Measurements from ENCODE around the gene KRTAP20-2. TPM values are rescaled to one million over a fixed set of nuclear protein-coding genes. Genes with fewer than 3 reads are reported as not detected.

The KRTAP20-2 gene
- total RNA-seq, 1 donor from 2014 or later, result not detected

DNA sequence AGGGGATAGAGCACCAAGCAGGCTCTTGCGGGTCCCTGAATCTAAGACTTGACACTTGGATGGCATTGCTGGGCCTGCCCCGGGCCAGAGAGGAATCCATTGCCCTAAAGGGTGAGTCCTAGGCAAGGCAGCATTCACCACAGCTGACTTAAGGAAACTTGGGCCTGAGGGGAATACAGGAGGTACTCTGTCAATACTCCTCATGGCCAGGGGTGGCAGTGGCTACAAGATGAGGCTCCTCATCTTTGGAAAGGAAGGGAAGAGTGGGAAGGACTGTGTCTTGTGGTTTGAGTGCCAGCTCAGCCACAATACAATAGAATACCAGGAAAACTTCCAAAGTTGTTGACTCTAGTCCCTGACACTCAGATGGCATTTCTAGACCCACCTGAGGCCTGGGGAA is 29.0 kb upstream of the KRTAP20-2 start:
- Mint-ChIP-seq H3K27me3 (no peaks in the 10 kb centered on the region), H3K36me3 (no peaks in the 10 kb centered on the region), H3K27ac (no peak overlapping the region), H3K4me1 (ENCODE audit: unreplicated experiment) (no peaks in the 10 kb centered on the region), H3K4me3 (no peak overlapping the region), H3K9me3 (peaks cover 5% of the 10 kb centered on the region)
- DNase-seq (ENCODE audit: extremely low spot score, unreplicated experiment), result no peak
- TF ChIP-seq CTCF (conservative IDR thresholded peaks at IDR 0.05), result no peak

- H3K36me3 Mint-ChIP-seq, result no peaks in the 10 kb centered on the region
- H3K9me3 Mint-ChIP-seq, result no peaks in the 10 kb centered on the region
- H3K27ac Mint-ChIP-seq, result no peak overlapping the region
- H3K4me3 Mint-ChIP-seq, result no peak overlapping the region
- no peak for DNase-seq (ENCODE audit: extremely low spot score, unreplicated experiment)
- TF ChIP-seq CTCF (conservative IDR thresholded peaks at IDR 0.05), result no peak
- no peaks in the 10 kb centered on the region for H3K4me1 Mint-ChIP-seq (ENCODE audit: unreplicated experiment)
- H3K27me3 Mint-ChIP-seq, result no peaks in the 10 kb centered on the region
These were observed 22.9 kb upstream of the KRTAP20-2 start for GRCh38 chr21:30612132-30612531.

DNA sequence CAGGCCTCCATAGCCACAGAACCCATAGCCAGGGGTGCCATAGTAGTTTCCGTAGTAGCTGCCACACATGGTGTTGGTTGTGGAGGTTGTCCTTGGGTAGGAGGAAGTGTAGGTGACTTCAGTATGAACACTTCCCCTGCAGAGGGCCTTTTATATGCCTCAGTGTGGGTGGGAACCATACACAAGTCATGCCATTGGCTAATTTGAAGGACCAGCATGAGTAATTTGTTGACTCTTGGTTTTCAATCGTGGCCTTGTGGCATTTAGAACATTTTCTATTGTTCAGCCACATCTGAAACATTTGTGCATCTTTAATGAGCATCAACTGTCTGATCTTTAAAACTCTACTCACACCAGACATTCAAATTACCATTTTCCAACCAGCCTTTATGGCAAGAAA is 21.2 kb upstream of the KRTAP20-2 start, which contains the start of gene KRTAP6-1:
Gene KRTAP6-1, minus strand, starts transcription at position 95 of the 400 bp plus-strand sequence. Its CDS starts 26 bp downstream, at position 69.
- H3K9me3 Mint-ChIP-seq, result no peaks in the 10 kb centered on the region
- TF ChIP-seq CTCF (conservative IDR thresholded peaks at IDR 0.05), result no peak
- no peaks in the 10 kb centered on the region for H3K27me3 Mint-ChIP-seq
- no peak for DNase-seq (ENCODE audit: extremely low spot score, unreplicated experiment)
- no peaks in the 10 kb centered on the region for H3K36me3 Mint-ChIP-seq
- H3K27ac Mint-ChIP-seq, result no peak within 1 kb of the TSS
- H3K4me1 Mint-ChIP-seq (ENCODE audit: unreplicated experiment), result no peaks in the 10 kb centered on the region
- H3K4me3 Mint-ChIP-seq, result no peak within 1 kb of the TSS

- no peaks in the 10 kb centered on the region for H3K9me3 Mint-ChIP-seq
- TF ChIP-seq CTCF (conservative IDR thresholded peaks at IDR 0.05), result no peak
- no peak overlapping the region for H3K27ac Mint-ChIP-seq
- H3K36me3 Mint-ChIP-seq, result no peaks in the 10 kb centered on the region
- H3K4me3 Mint-ChIP-seq, result no peak overlapping the region
- no peak for DNase-seq (ENCODE audit: extremely low spot score, unreplicated experiment)
- H3K27me3 Mint-ChIP-seq, result no peaks in the 10 kb centered on the region
- no peaks in the 10 kb centered on the region for H3K4me1 Mint-ChIP-seq (ENCODE audit: unreplicated experiment)
These were observed 19.8 kb upstream of the KRTAP20-2 start for GRCh38 chr21:30615199-30615598.

DNA sequence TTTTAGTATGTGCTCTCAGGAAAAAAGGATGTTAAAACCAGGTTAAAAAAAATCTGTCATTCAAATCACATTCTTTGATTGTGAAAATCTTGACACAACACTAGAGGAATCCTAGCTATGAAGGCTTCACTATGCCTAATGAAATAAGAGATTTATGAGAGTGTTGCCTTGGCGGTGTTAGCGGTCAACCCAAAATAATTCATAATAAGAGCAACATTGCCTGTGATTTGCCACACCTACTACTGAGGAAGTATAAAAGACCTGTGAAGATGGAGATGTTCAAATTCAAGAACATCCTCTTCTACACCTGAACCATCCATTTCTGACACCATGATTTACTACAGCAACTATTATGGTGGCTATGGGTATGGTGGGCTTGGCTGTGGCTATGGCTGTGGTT is 18.9 kb upstream of the KRTAP20-2 start, which contains the start of gene KRTAP20-1:
Gene KRTAP20-1, plus strand, starts transcription at position 301 of the 400 bp plus-strand sequence. Its CDS starts 30 bp downstream, at position 331.
- Mint-ChIP-seq H3K27me3 (no peaks in the 10 kb centered on the region), H3K27ac (no peak within 1 kb of the TSS), H3K4me1 (ENCODE audit: unreplicated experiment) (no peaks in the 10 kb centered on the region), H3K36me3 (no peaks in the 10 kb centered on the region), H3K9me3 (no peaks in the 10 kb centered on the region), H3K4me3 (no peak within 1 kb of the TSS)
- TF ChIP-seq CTCF (conservative IDR thresholded peaks at IDR 0.05), result no peak
- DNase-seq (ENCODE audit: extremely low spot score, unreplicated experiment), result no peak

DNA sequence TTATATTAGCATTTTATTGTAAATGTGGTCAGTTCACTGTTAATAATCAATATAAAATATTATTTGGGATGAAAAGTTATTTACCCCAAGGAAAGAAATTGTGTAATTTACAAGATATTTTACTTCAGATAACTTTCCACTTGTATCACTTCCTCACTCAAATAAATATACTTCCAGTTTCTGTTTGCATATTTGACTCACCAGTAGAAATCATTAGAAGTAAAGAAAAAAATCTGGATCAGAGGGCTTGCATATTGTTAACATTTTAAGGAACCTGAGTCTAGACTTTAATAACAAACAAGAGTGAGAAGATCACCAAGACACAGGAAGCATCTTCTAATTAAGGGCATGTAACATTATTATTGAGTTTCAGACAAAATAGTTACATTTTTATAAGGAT is 14.9 kb upstream of the KRTAP20-2 start:
- no peaks in the 10 kb centered on the region for H3K9me3 Mint-ChIP-seq

More for the DNA sequence above, 14.9 kb upstream of the KRTAP20-2 start:
- Mint-ChIP-seq H3K27me3 (no peaks in the 10 kb centered on the region), H3K4me3 (no peak overlapping the region), H3K27ac (no peak overlapping the region), H3K4me1 (ENCODE audit: unreplicated experiment) (no peaks in the 10 kb centered on the region), H3K36me3 (no peaks in the 10 kb centered on the region)
- no peak for TF ChIP-seq CTCF (conservative IDR thresholded peaks at IDR 0.05)
- no peak for DNase-seq (ENCODE audit: extremely low spot score, unreplicated experiment)

Measured in type B pancreatic cell (in vitro differentiated cells).